ENCODE measurements around the gene TNIK. TPM values are rescaled to one million over a fixed set of nuclear protein-coding genes. Genes with fewer than 3 reads are reported as not detected.

TNIK gene
- total RNA-seq, 1 experiment from 2014 or later = 0.69 TPM

DNA sequence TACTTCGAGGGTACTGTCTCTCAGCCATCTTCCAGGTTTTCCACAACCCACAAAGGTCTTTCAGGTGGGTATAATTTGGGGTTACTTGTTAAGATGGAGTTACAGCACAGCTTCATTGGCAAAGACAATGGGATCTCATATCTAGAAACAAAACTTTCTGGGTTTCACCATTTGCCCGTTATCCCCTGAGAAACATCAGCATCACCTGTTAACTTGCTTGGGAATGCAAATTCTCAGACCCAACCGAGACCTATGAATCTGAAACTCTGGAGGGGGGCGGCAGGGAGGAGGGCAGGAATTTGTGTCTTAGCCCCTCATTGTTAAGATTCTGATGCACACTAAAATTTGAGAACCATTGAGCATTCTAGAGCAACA lies 176.4 kb downstream of the TNIK start:
- TF ChIP-seq, protein P1, sequence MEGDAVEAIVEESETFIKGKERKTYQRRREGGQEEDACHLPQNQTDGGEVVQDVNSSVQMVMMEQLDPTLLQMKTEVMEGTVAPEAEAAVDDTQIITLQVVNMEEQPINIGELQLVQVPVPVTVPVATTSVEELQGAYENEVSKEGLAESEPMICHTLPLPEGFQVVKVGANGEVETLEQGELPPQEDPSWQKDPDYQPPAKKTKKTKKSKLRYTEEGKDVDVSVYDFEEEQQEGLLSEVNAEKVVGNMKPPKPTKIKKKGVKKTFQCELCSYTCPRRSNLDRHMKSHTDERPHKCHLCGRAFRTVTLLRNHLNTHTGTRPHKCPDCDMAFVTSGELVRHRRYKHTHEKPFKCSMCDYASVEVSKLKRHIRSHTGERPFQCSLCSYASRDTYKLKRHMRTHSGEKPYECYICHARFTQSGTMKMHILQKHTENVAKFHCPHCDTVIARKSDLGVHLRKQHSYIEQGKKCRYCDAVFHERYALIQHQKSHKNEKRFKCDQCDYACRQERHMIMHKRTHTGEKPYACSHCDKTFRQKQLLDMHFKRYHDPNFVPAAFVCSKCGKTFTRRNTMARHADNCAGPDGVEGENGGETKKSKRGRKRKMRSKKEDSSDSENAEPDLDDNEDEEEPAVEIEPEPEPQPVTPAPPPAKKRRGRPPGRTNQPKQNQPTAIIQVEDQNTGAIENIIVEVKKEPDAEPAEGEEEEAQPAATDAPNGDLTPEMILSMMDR (conservative IDR thresholded peaks at IDR 0.05; ENCODE audit: low read depth, low read length) = no peak
- TF ChIP-seq EZH2 (IDR thresholded peaks at IDR 0.05; ENCODE audit: borderline replicate concordance, low read depth, low read length, poor library complexity, severe bottlenecking) = no peak
- no peak overlapping the region for H3K27ac ChIP-seq (ENCODE audit: low read depth, low read length, poor library complexity, severe bottlenecking)
- POLR2A ChIA-PET (ENCODE audit: low non-redundant PET) = no interaction called here

DNA sequence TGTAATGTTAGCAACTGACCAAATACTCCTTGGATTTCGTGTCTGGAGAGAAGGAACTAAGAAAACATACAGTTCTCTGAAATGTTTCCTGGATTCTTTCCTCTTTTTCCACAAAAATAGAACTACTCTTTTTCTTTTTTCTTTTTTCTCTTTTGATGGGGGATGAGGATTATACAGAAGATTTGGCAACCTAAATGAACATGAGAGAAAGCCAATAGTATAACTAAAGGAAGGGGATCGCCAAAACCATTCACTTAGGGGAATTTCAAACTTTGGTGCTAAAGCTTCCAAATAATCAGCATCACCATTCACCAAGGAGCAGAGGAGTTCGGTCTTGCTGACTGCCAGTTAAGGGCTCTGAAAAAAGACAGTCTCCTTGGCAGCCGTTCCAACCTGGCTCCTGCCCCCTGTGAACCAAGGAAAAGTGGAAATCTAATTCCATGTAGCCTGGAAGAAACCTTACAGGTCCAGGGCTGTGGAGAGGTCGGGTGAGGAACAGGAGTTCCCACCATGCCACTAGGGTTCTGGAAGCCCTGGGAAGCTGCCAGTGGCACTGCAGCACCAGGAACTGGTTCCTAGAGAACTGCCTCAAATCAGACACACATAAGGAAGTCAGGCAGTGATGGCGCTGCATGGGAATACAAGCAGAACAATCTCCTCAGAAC lies 176.9 kb downstream of the TNIK start:
- Histone ChIP-seq H3K27ac (ENCODE audit: low read depth, low read length, poor library complexity, severe bottlenecking) (no peak overlapping the region), H3K36me3 (ENCODE audit: insufficient read depth, low read length, poor library complexity, severe bottlenecking) (no peaks in the 10 kb centered on the region), H3K9me3 (ENCODE audit: low read depth, low read length, poor library complexity, severe bottlenecking) (no peaks in the 10 kb centered on the region), H3K4me3 (ENCODE audit: low read depth, low read length, poor library complexity, severe bottlenecking) (no peak overlapping the region), H3K4me1 (ENCODE audit: insufficient read depth, low read length, poor library complexity, severe bottlenecking) (peaks cover 8% of the 10 kb centered on the region), H3K27me3 (replicated peaks; ENCODE audit: insufficient read depth, low read depth, low read length, poor library complexity) (no peaks in the 10 kb centered on the region)
- POLR2A ChIA-PET (ENCODE audit: low non-redundant PET) = no interaction called here
- intact Hi-C loops (cut with micrococcal nuclease; ENCODE audit: unreplicated experiment) = no loop called here
- CTCF ChIA-PET = no interaction called here
- BruUV-seq (replicated peaks) = no TSS peak
- TF ChIP-seq, protein P1 (conservative IDR thresholded peaks at IDR 0.05; ENCODE audit: low read depth, low read length) = no peak
- TF ChIP-seq EZH2 (IDR thresholded peaks at IDR 0.05; ENCODE audit: borderline replicate concordance, low read depth, low read length, poor library complexity, severe bottlenecking) = no peak
- no peak for DNase-seq (ENCODE audit: low spot score)

More for the DNA sequence above, 176.4 kb downstream of the TNIK start:
- Histone ChIP-seq H3K4me3 (ENCODE audit: low read depth, low read length, poor library complexity, severe bottlenecking) (no peak overlapping the region), H3K9me3 (ENCODE audit: low read depth, low read length, poor library complexity, severe bottlenecking) (no peaks in the 10 kb centered on the region), H3K36me3 (ENCODE audit: insufficient read depth, low read length, poor library complexity, severe bottlenecking) (no peaks in the 10 kb centered on the region), H3K4me1 (ENCODE audit: insufficient read depth, low read length, poor library complexity, severe bottlenecking) (peaks cover 8% of the 10 kb centered on the region), H3K27me3 (replicated peaks; ENCODE audit: insufficient read depth, low read depth, low read length, poor library complexity) (no peaks in the 10 kb centered on the region)
- no TSS peak for BruUV-seq (replicated peaks)
- intact Hi-C loops (cut with micrococcal nuclease; ENCODE audit: unreplicated experiment) = no loop called here
- no peak for DNase-seq (ENCODE audit: low spot score)
- CTCF ChIA-PET = no interaction called here

DNA sequence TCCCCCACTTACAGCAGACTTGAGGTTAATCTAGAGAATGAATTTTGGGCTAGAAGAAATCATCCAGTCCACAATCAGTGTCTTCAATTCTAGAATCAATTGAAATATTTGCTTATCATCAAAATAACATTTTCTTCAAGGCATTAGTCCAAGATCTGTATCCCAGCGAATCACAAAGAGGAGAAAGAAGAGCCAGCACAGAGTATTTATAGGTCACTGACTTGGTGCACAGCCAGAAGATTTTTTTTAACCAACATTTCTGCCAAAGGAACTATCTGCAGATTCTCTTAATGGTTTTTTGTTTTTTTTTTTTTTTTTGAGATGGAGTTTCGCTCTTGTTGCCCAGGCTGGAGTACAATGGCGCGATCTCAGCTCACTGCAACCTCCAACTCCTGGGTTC lies 178.2 kb downstream of the TNIK start:
- Histone ChIP-seq H3K4me1 (ENCODE audit: insufficient read depth, low read length, poor library complexity, severe bottlenecking) (peaks cover 8% of the 10 kb centered on the region), H3K9me3 (ENCODE audit: low read depth, low read length, poor library complexity, severe bottlenecking) (no peaks in the 10 kb centered on the region), H3K27ac (ENCODE audit: low read depth, low read length, poor library complexity, severe bottlenecking) (no peak overlapping the region), H3K27me3 (replicated peaks; ENCODE audit: insufficient read depth, low read depth, low read length, poor library complexity) (no peaks in the 10 kb centered on the region), H3K36me3 (ENCODE audit: insufficient read depth, low read length, poor library complexity, severe bottlenecking) (no peaks in the 10 kb centered on the region), H3K4me3 (ENCODE audit: low read depth, low read length, poor library complexity, severe bottlenecking) (no peak overlapping the region)
- no peak for TF ChIP-seq EZH2 (IDR thresholded peaks at IDR 0.05; ENCODE audit: borderline replicate concordance, low read depth, low read length, poor library complexity, severe bottlenecking)
- TF ChIP-seq, protein P1 (conservative IDR thresholded peaks at IDR 0.05; ENCODE audit: low read depth, low read length) = no peak
- CTCF ChIA-PET = no interaction called here
- BruUV-seq (replicated peaks) = no TSS peak
- DNase-seq (ENCODE audit: low spot score) = no peak
- POLR2A ChIA-PET (ENCODE audit: low non-redundant PET) = no interaction called here
- intact Hi-C loops (cut with micrococcal nuclease; ENCODE audit: unreplicated experiment) = no loop called here

All from A673 (cell line).